SK-N-DZ (cell line): ENCODE results near the gene PTRH2. TPM values are rescaled to one million over a fixed set of nuclear protein-coding genes. Genes with fewer than 3 reads are reported as not detected.
"Not testable (repeated sequence)": the region's sequence is repeated elsewhere in the genome, so short reads cannot be mapped to it uniquely, and the experiment has no call there.

Source experiments
- DNase-seq: peaks from one replicate; pipeline ENCODE4 v3.0.0-alpha.2; 2015; ENCODE audit warnings: low spot score
- polyA plus RNA-seq, 2 experiments: library from polyadenylated mRNA; depleted of rRNA; stranded (reverse); fragments of >200 nt; gene quantifications; 2 replicates each; pipeline ENCODE4 v1.2.3, GENCODE V29; 2014

The PTRH2 gene
- polyA plus RNA-seq (2014; cell fraction: cytosol; rRNA removed) = 29.4 and 37.2 TPM in 2 replicates
- polyA plus RNA-seq (2014; cell fraction: nucleus; rRNA removed) = 22.6 and 26.5 TPM in 2 replicates

- DNase-seq = peak; percentile 100
These were observed at the start of gene PTRH2, which contains the start of gene VMP1 for GRCh38 chr17:59707149-59707970. Gene PTRH2 (minus strand): TSS chr17:59707430. CDS start chr17:59697978, 9,452 bp downstream. Gene VMP1 (plus strand): TSS chr17:59707654. CDS start chr17:59731447, 23,793 bp downstream.

GRCh38 chr17:59756236-59756818 is 49.1 kb upstream of the PTRH2 start:
- no peak for DNase-seq

GRCh38 chr17:59755069-59755468 is 47.8 kb upstream of the PTRH2 start:
- DNase-seq = not testable (repeated sequence)

GRCh38 chr17:59754552-59754951 is 47.3 kb upstream of the PTRH2 start:
- no peak for DNase-seq

GRCh38 chr17:59753522-59754467 is 46.6 kb upstream of the PTRH2 start:
- peak; percentile 75 for DNase-seq

- no peak for DNase-seq
These were observed 45.7 kb upstream of the PTRH2 start for GRCh38 chr17:59752922-59753321.

GRCh38 chr17:59752446-59752845 is 45.2 kb upstream of the PTRH2 start:
- DNase-seq = no peak

GRCh38 chr17:59751955-59752413 is 44.8 kb upstream of the PTRH2 start:
- DNase-seq = no peak

GRCh38 chr17:59748591-59748990 is 41.4 kb upstream of the PTRH2 start:
- DNase-seq = no peak

- DNase-seq = no peak
These were observed 39.7 kb upstream of the PTRH2 start for GRCh38 chr17:59746849-59747445.

GRCh38 chr17:59745040-59745439 is 37.8 kb upstream of the PTRH2 start:
- DNase-seq = no peak

- no peak for DNase-seq
These were observed 36.6 kb upstream of the PTRH2 start for GRCh38 chr17:59743842-59744241.

GRCh38 chr17:59737324-59737723 is 30.1 kb upstream of the PTRH2 start:
- no peak for DNase-seq

- DNase-seq = no peak
These were observed 27.0 kb upstream of the PTRH2 start for GRCh38 chr17:59734226-59734625.

- DNase-seq = no peak
These were observed 26.5 kb upstream of the PTRH2 start for GRCh38 chr17:59733697-59734096.

GRCh38 chr17:59730268-59730834 is 23.1 kb upstream of the PTRH2 start:
- no peak for DNase-seq

- DNase-seq = no peak
These were observed 20.7 kb upstream of the PTRH2 start for GRCh38 chr17:59727817-59728533.

GRCh38 chr17:59725691-59726090 is 18.5 kb upstream of the PTRH2 start:
- no peak for DNase-seq

GRCh38 chr17:59723607-59724006 is 16.4 kb upstream of the PTRH2 start:
- no peak for DNase-seq

- no peak for DNase-seq
These were observed 15.8 kb upstream of the PTRH2 start for GRCh38 chr17:59723041-59723440.
